ENCODE results near the gene SEMA5A. TPM values are rescaled to one million over a fixed set of nuclear protein-coding genes. Genes with fewer than 3 reads are reported as not detected.

The SEMA5A gene
- total RNA-seq, 1 experiment from 2014 or later: 34.3 TPM

DNA sequence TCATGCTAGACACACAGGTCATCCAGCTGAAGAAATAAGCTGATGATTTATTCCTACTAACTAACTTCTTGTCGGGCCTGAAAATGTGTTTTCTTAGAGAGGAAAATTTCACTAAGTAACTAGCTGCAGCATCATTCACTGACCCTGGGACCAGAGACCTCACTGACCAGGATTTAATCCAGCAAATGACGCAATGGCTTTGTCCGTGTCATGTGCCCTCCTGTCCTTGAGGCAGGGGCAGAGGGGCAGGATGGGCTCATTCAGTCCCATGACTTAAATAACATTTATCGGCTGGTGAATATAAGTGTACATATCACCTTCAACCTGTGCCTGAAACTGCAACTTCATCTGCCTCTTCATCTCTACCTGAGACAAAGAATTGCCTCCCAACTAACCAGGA lies 154.8 kb downstream of the SEMA5A start:
- BruUV-seq (replicated peaks): no TSS peak
- CTCF ChIA-PET: no interaction called here
- H3K27ac Mint-ChIP-seq (ENCODE audit: unreplicated experiment): no peak overlapping the region
- no peaks in the 10 kb centered on the region for H3K4me1 Mint-ChIP-seq (ENCODE audit: low read depth, unreplicated experiment)
- DNase-seq: no peak
- no peaks in the 10 kb centered on the region for H3K27me3 Mint-ChIP-seq (ENCODE audit: insufficient read depth, unreplicated experiment)
- no peaks in the 10 kb centered on the region for H3K4me1 ChIP-seq
- no peaks in the 10 kb centered on the region for H3K36me3 ChIP-seq (ENCODE audit: control insufficient read depth, insufficient read depth, low read length)
- no peaks in the 10 kb centered on the region for H3K36me3 Mint-ChIP-seq (ENCODE audit: insufficient read depth, unreplicated experiment)
- POLR2A ChIA-PET: no interaction called here
- intact Hi-C loops (cut with micrococcal nuclease; ENCODE audit: unreplicated experiment): no loop called here
- no peak for TF ChIP-seq CTCF (IDR thresholded peaks at IDR 0.05; ENCODE audit: insufficient read depth in 1 of 2, low read depth in 1 of 2, low read length in 1 of 2, severe bottlenecking in 1 of 2, unreplicated experiment in 1 of 2)
- no peaks in the 10 kb centered on the region for H3K9me3 ChIP-seq
- H3K4me3 ChIP-seq (ENCODE audit: low read depth, low read length): no peak overlapping the region
- no peaks in the 10 kb centered on the region for H3K9me3 Mint-ChIP-seq (ENCODE audit: unreplicated experiment)
- H3K4me3 Mint-ChIP-seq (ENCODE audit: unreplicated experiment): no peak overlapping the region
- H3K27me3 ChIP-seq (replicated peaks; ENCODE audit: control insufficient read depth, insufficient read depth, low read length): no peaks in the 10 kb centered on the region

GRCh38 chr5:9390113-9390512 lies 155.8 kb downstream of the SEMA5A start:
- no peak for TF ChIP-seq CTCF (IDR thresholded peaks at IDR 0.05; ENCODE audit: insufficient read depth in 1 of 2, low read depth in 1 of 2, low read length in 1 of 2, severe bottlenecking in 1 of 2, unreplicated experiment in 1 of 2)
- Mint-ChIP-seq H3K4me1 (ENCODE audit: low read depth, unreplicated experiment) (no peaks in the 10 kb centered on the region), H3K9me3 (ENCODE audit: unreplicated experiment) (no peaks in the 10 kb centered on the region), H3K27me3 (ENCODE audit: insufficient read depth, unreplicated experiment) (no peaks in the 10 kb centered on the region), H3K36me3 (ENCODE audit: insufficient read depth, unreplicated experiment) (no peaks in the 10 kb centered on the region), H3K4me3 (ENCODE audit: unreplicated experiment) (no peak overlapping the region), H3K27ac (ENCODE audit: unreplicated experiment) (no peak overlapping the region)
- no peak for DNase-seq
- intact Hi-C loops (cut with micrococcal nuclease; ENCODE audit: unreplicated experiment): no loop called here
- ChIA-PET POLR2A (no interaction called here), CTCF (no interaction called here)
- Histone ChIP-seq H3K36me3 (ENCODE audit: control insufficient read depth, insufficient read depth, low read length) (no peaks in the 10 kb centered on the region), H3K9me3 (no peaks in the 10 kb centered on the region), H3K27me3 (replicated peaks; ENCODE audit: control insufficient read depth, insufficient read depth, low read length) (no peaks in the 10 kb centered on the region), H3K4me3 (ENCODE audit: low read depth, low read length) (no peak overlapping the region), H3K4me1 (no peaks in the 10 kb centered on the region)
- BruUV-seq (replicated peaks): no TSS peak

DNA sequence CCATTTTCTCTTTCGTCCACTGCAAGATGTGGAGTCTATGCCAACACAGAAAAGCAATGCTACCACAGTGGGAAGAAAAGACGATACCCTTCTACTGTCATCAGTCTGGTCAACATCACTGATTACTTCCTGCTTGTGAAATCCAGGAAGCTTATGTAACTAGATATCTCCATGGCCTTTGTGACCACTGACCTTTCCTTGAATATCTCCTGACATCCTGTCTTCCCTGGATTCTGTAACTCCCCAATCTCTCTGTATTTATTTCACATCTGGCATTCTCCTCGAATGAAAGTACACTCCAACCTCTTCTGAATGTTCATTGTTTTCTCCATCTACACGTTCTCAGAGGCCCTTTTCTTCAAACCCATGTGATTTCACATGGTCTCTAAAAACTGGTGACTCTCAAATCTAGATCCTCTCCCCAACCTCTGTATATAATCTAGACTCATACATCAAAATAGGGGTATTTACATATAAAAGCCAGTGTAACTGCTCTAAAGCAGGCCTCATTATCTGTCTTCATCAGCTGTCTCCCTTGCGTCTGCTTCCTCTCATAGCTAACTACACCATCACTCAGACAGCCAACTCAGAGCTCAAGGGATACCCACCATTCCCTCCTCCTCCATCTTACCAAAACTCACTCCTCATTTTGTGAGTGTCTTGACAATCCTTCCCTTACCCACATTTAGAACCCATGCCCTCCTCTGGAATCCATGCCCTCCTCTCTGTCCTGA lies 156.8 kb downstream of the SEMA5A start:
- no peak for DNase-seq
- Mint-ChIP-seq H3K4me3 (ENCODE audit: unreplicated experiment) (no peak overlapping the region), H3K27ac (ENCODE audit: unreplicated experiment) (no peak overlapping the region), H3K4me1 (ENCODE audit: low read depth, unreplicated experiment) (no peaks in the 10 kb centered on the region), H3K27me3 (ENCODE audit: insufficient read depth, unreplicated experiment) (no peaks in the 10 kb centered on the region), H3K9me3 (ENCODE audit: unreplicated experiment) (no peaks in the 10 kb centered on the region), H3K36me3 (ENCODE audit: insufficient read depth, unreplicated experiment) (no peaks in the 10 kb centered on the region)
- ChIA-PET POLR2A (no interaction called here), CTCF (interaction anchor here (0.6 kb wide), 1 partner anchor 12 kb away, joined by 3 read pairs; no protein-coding TSS in a partner anchor)
- H3K4me3 ChIP-seq (ENCODE audit: low read depth, low read length): no peak overlapping the region
- no peaks in the 10 kb centered on the region for H3K27me3 ChIP-seq (replicated peaks; ENCODE audit: control insufficient read depth, insufficient read depth, low read length)
- no peaks in the 10 kb centered on the region for H3K36me3 ChIP-seq (ENCODE audit: control insufficient read depth, insufficient read depth, low read length)
- BruUV-seq (replicated peaks): no TSS peak
- TF ChIP-seq CTCF (IDR thresholded peaks at IDR 0.05; ENCODE audit: insufficient read depth in 1 of 2, low read depth in 1 of 2, low read length in 1 of 2, severe bottlenecking in 1 of 2, unreplicated experiment in 1 of 2): no peak
- intact Hi-C loops (cut with micrococcal nuclease; ENCODE audit: unreplicated experiment): no loop called here
- no peaks in the 10 kb centered on the region for H3K9me3 ChIP-seq
- no peaks in the 10 kb centered on the region for H3K4me1 ChIP-seq
